Activated B cell treated with CpG ODN at 0.5 μM for 24 hours (primary cell): ENCODE results near the gene BEX3. TPM values are rescaled to one million over a fixed set of nuclear protein-coding genes. Genes with fewer than 3 reads are reported as not detected.

Source experiments
- ATAC-seq: fragments of 200-7000 bp; cut with Tn5 transposase; one replicate; pipeline ENCODE4 v1.10.0; 2021; ENCODE audit warnings: low read depth, mild to moderate bottlenecking, moderate library complexity
- CTCF ChIA-PET: fragments of 350-600 bp; sonication (Branson Sonifier 250); formaldehyde crosslinking; loops from one replicate; lab custom pipeline; 2021; ENCODE audit warnings: antibody characterized with exemption; lab: Charles Lee
- POLR2A ChIA-PET: fragments of 350-600 bp; sonication (Branson Sonifier 250); formaldehyde crosslinking; loops from one replicate; lab custom pipeline; 2021; ENCODE audit warnings: antibody characterized with exemption; lab: Charles Lee
- DNase-seq: peaks from one replicate; pipeline ENCODE4 v3.0.0; 2022
- H3K27ac Mint-ChIP-seq: one replicate; pipeline ENCODE4 v1.8.0; 2020; ENCODE audit warnings: mixed read lengths
- H3K27me3 Mint-ChIP-seq: one replicate; pipeline ENCODE4 v1.8.0; 2021; ENCODE audit warnings: mixed read lengths
- H3K36me3 Mint-ChIP-seq: one replicate; pipeline ENCODE4 v1.8.0; 2021; ENCODE audit warnings: low read depth, mixed read lengths
- H3K4me1 Mint-ChIP-seq: one replicate; pipeline ENCODE4 v1.8.0; 2021; ENCODE audit warnings: mixed read lengths
- H3K4me3 Mint-ChIP-seq: one replicate; pipeline ENCODE4 v1.8.0; 2020; ENCODE audit warnings: mild to moderate bottlenecking, mixed read lengths
- H3K9me3 Mint-ChIP-seq: one replicate; pipeline ENCODE4 v1.8.0; 2020; ENCODE audit warnings: mixed read lengths
- intact Hi-C: fragments of 100-400 bp; cut with micrococcal nuclease; formaldehyde crosslinking; loops from one replicate; pipeline ENCODE4 v1.15.1; 2024
- total RNA-seq: library from RNA; stranded (reverse); gene quantifications from 2 replicates; pipeline ENCODE4 v1.2.3, GENCODE V29; 2022
- TF ChIP-seq, protein P1 (sequence below): fragments of 200-600 bp; IDR thresholded peaks from one replicate; pipeline ENCODE4 v1.8.0; 2022; ENCODE audit warnings: antibody characterized with exemption, mild to moderate bottlenecking

The BEX3 gene
- total RNA-seq, 1 donor from 2014 or later, result 0.42 TPM

GRCh38 chrX:103360092-103360491 is 16.2 kb upstream of the BEX3 start:
- TF ChIP-seq, protein P1, sequence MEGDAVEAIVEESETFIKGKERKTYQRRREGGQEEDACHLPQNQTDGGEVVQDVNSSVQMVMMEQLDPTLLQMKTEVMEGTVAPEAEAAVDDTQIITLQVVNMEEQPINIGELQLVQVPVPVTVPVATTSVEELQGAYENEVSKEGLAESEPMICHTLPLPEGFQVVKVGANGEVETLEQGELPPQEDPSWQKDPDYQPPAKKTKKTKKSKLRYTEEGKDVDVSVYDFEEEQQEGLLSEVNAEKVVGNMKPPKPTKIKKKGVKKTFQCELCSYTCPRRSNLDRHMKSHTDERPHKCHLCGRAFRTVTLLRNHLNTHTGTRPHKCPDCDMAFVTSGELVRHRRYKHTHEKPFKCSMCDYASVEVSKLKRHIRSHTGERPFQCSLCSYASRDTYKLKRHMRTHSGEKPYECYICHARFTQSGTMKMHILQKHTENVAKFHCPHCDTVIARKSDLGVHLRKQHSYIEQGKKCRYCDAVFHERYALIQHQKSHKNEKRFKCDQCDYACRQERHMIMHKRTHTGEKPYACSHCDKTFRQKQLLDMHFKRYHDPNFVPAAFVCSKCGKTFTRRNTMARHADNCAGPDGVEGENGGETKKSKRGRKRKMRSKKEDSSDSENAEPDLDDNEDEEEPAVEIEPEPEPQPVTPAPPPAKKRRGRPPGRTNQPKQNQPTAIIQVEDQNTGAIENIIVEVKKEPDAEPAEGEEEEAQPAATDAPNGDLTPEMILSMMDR, result no peak
- Mint-ChIP-seq H3K9me3 (no peaks in the 10 kb centered on the region), H3K27ac (no peak overlapping the region), H3K36me3 (no peaks in the 10 kb centered on the region), H3K27me3 (peaks cover 2% of the 10 kb centered on the region), H3K4me3 (no peak overlapping the region), H3K4me1 (peaks cover 5% of the 10 kb centered on the region)
- DNase-seq, result no peak
- intact Hi-C loops, result no loop called here
- POLR2A ChIA-PET, result no interaction called here
- CTCF ChIA-PET, result no interaction called here
- no peak for ATAC-seq

GRCh38 chrX:103360916-103361315 is 15.4 kb upstream of the BEX3 start:
- Mint-ChIP-seq H3K27ac (no peak overlapping the region), H3K4me3 (no peak overlapping the region), H3K36me3 (no peaks in the 10 kb centered on the region), H3K4me1 (peaks cover 5% of the 10 kb centered on the region), H3K27me3 (peaks cover 2% of the 10 kb centered on the region), H3K9me3 (no peaks in the 10 kb centered on the region)
- intact Hi-C loops, result no loop called here
- ATAC-seq, result no peak
- CTCF ChIA-PET, result no interaction called here
- TF ChIP-seq, protein P1, result no peak
- POLR2A ChIA-PET, result no interaction called here
- DNase-seq, result no peak

DNA sequence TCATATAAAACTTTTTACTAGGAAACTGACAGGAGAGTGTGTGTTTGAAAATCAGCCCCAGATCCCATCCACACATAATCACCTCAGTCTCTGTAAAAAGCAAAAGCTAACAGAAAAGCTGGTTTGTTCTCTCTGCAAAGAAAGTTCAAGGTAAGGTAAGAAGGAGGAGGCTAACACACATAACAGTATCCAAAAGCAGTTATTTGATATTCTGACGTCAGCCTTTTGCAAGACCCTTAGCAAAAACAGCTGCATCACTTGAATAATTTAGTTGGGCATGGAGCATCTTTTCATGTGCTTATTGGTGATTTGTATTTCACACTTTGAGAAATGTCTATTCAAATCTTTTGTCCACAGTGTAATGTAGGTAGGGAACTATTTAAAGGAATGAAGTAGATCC is 14.5 kb upstream of the BEX3 start:
- DNase-seq (no peak), ATAC-seq (no peak)
- no peak overlapping the region for H3K27ac Mint-ChIP-seq
- ChIA-PET POLR2A (no interaction called here), CTCF (no interaction called here)
- intact Hi-C loops, result no loop called here
- H3K9me3 Mint-ChIP-seq, result no peaks in the 10 kb centered on the region
- TF ChIP-seq, protein P1, result no peak
- peaks cover 2% of the 10 kb centered on the region for H3K27me3 Mint-ChIP-seq
- H3K4me3 Mint-ChIP-seq, result no peak overlapping the region
- H3K4me1 Mint-ChIP-seq, result no peaks in the 10 kb centered on the region
- H3K36me3 Mint-ChIP-seq, result no peaks in the 10 kb centered on the region

GRCh38 chrX:103362474-103362873 is 13.9 kb upstream of the BEX3 start:
- ATAC-seq (no peak), DNase-seq (no peak)
- H3K9me3 Mint-ChIP-seq, result no peaks in the 10 kb centered on the region
- no peaks in the 10 kb centered on the region for H3K36me3 Mint-ChIP-seq
- H3K4me1 Mint-ChIP-seq, result no peaks in the 10 kb centered on the region
- intact Hi-C loops, result no loop called here
- H3K4me3 Mint-ChIP-seq, result no peak overlapping the region
- TF ChIP-seq, protein P1, result no peak
- H3K27me3 Mint-ChIP-seq, result peaks cover 2% of the 10 kb centered on the region
- H3K27ac Mint-ChIP-seq, result no peak overlapping the region
- ChIA-PET CTCF (no interaction called here), POLR2A (no interaction called here)

GRCh38 chrX:103363046-103363445 is 13.3 kb upstream of the BEX3 start:
- Mint-ChIP-seq H3K4me1 (no peaks in the 10 kb centered on the region), H3K27me3 (peaks cover 2% of the 10 kb centered on the region), H3K4me3 (no peak overlapping the region), H3K27ac (no peak overlapping the region), H3K9me3 (no peaks in the 10 kb centered on the region), H3K36me3 (no peaks in the 10 kb centered on the region)
- ATAC-seq (no peak), DNase-seq (no peak)
- TF ChIP-seq, protein P1, result no peak
- intact Hi-C loops, result no loop called here
- ChIA-PET POLR2A (no interaction called here), CTCF (no interaction called here)
